Measurements from ENCODE around the gene SPINK8.
"Not testable (repeated sequence)": the region's sequence is repeated elsewhere in the genome, so short reads cannot be mapped to it uniquely, and the experiment has no call there.

The SPINK8 gene

GRCh38 chr3:48345946-48346572, 12.6 kb upstream of the SPINK8 start:
- no peak overlapping the region for H3K4me3 Mint-ChIP-seq
- no peaks in the 10 kb centered on the region for H3K36me3 Mint-ChIP-seq
- no peaks in the 10 kb centered on the region for H3K4me1 Mint-ChIP-seq
- H3K27me3 Mint-ChIP-seq = no peaks in the 10 kb centered on the region
- no peak overlapping the region for H3K27ac Mint-ChIP-seq
- ATAC-seq (ENCODE audit: low read depth) = no peak
- no peaks in the 10 kb centered on the region for H3K9me3 Mint-ChIP-seq
- DNase-seq (ENCODE audit: low spot score in 2 of 2) = no peak

GRCh38 chr3:48344867-48345507, 11.5 kb upstream of the SPINK8 start:
- DNase-seq (ENCODE audit: low spot score in 2 of 2) = no peak
- Mint-ChIP-seq H3K9me3 (no peaks in the 10 kb centered on the region), H3K4me3 (no peak overlapping the region), H3K27ac (no peak overlapping the region), H3K4me1 (no peaks in the 10 kb centered on the region), H3K36me3 (no peaks in the 10 kb centered on the region), H3K27me3 (no peaks in the 10 kb centered on the region)
- no peak for ATAC-seq (ENCODE audit: low read depth)

GRCh38 chr3:48343432-48343831, 10.0 kb upstream of the SPINK8 start:
- no peaks in the 10 kb centered on the region for H3K36me3 Mint-ChIP-seq
- H3K27me3 Mint-ChIP-seq = peaks cover 6% of the 10 kb centered on the region
- H3K27ac Mint-ChIP-seq = no peak overlapping the region
- H3K4me1 Mint-ChIP-seq = no peaks in the 10 kb centered on the region
- ATAC-seq (ENCODE audit: low read depth) (no peak), DNase-seq (ENCODE audit: low spot score in 2 of 2) (no peak)
- no peaks in the 10 kb centered on the region for H3K9me3 Mint-ChIP-seq
- H3K4me3 Mint-ChIP-seq = no peak overlapping the region

GRCh38 chr3:48338635-48339034, 5.2 kb upstream of the SPINK8 start:
- ATAC-seq (ENCODE audit: low read depth) = no peak
- H3K9me3 Mint-ChIP-seq = no peaks in the 10 kb centered on the region
- H3K36me3 Mint-ChIP-seq = no peaks in the 10 kb centered on the region

GRCh38 chr3:48337536-48337935, 4.1 kb upstream of the SPINK8 start:
- peaks cover 23% of the 10 kb centered on the region for H3K27me3 Mint-ChIP-seq

More at GRCh38 chr3:48338635-48339034, 5.2 kb upstream of the SPINK8 start:
- DNase-seq (ENCODE audit: low spot score in 2 of 2) = no peak
- Mint-ChIP-seq H3K4me3 (no peak overlapping the region), H3K4me1 (no peaks in the 10 kb centered on the region), H3K27me3 (peaks cover 21% of the 10 kb centered on the region), H3K27ac (no peak overlapping the region)

GRCh38 chr3:48335286-48335685, 1.8 kb upstream of the SPINK8 start:
- not testable (repeated sequence) for H3K9me3 Mint-ChIP-seq; H3K36me3 Mint-ChIP-seq; ATAC-seq (ENCODE audit: low read depth); H3K27ac Mint-ChIP-seq; H3K4me3 Mint-ChIP-seq; H3K4me1 Mint-ChIP-seq; DNase-seq (ENCODE audit: low spot score in 2 of 2)
- peaks cover 28% of the 10 kb centered on the region for H3K27me3 Mint-ChIP-seq

More at GRCh38 chr3:48337536-48337935, 4.1 kb upstream of the SPINK8 start:
- not testable (repeated sequence) for ATAC-seq (ENCODE audit: low read depth); H3K36me3 Mint-ChIP-seq; DNase-seq (ENCODE audit: low spot score in 2 of 2); H3K9me3 Mint-ChIP-seq; H3K4me3 Mint-ChIP-seq; H3K4me1 Mint-ChIP-seq; H3K27ac Mint-ChIP-seq

- peaks cover 28% of the 10 kb centered on the region for H3K27me3 Mint-ChIP-seq
- DNase-seq (ENCODE audit: low spot score in 2 of 2) (no peak), ATAC-seq (ENCODE audit: low read depth) (no peak)
- no peak overlapping the region for H3K4me3 Mint-ChIP-seq
- H3K4me1 Mint-ChIP-seq = no peaks in the 10 kb centered on the region
- no peaks in the 10 kb centered on the region for H3K9me3 Mint-ChIP-seq
- no peak overlapping the region for H3K27ac Mint-ChIP-seq
- no peaks in the 10 kb centered on the region for H3K36me3 Mint-ChIP-seq
Observed at GRCh38 chr3:48334605-48335004, 1.1 kb upstream of the SPINK8 start.

- not testable (repeated sequence) for H3K4me3 Mint-ChIP-seq; ATAC-seq (ENCODE audit: low read depth); H3K9me3 Mint-ChIP-seq; H3K36me3 Mint-ChIP-seq; DNase-seq (ENCODE audit: low spot score in 2 of 2); H3K4me1 Mint-ChIP-seq; H3K27ac Mint-ChIP-seq
- peaks cover 18% of the 10 kb centered on the region for H3K27me3 Mint-ChIP-seq
Observed at GRCh38 chr3:48331706-48332435, 1.6 kb downstream of the SPINK8 start.

- H3K4me1 Mint-ChIP-seq = peaks cover 2% of the 10 kb centered on the region
- DNase-seq (ENCODE audit: low spot score in 2 of 2) = no peak
- H3K9me3 Mint-ChIP-seq = peaks cover 4% of the 10 kb centered on the region
- ATAC-seq (ENCODE audit: low read depth) = no peak
- peaks cover 4% of the 10 kb centered on the region for H3K27me3 Mint-ChIP-seq
- H3K4me3 Mint-ChIP-seq = no peak overlapping the region
- no peak overlapping the region for H3K27ac Mint-ChIP-seq
- peaks cover 3% of the 10 kb centered on the region for H3K36me3 Mint-ChIP-seq
Observed at GRCh38 chr3:48320996-48321395, 12.5 kb downstream of the SPINK8 start.

GRCh38 chr3:48318713-48319468, 14.6 kb downstream of the SPINK8 start:
- DNase-seq (ENCODE audit: low spot score in 2 of 2) (no peak), ATAC-seq (ENCODE audit: low read depth) (no peak)
- Mint-ChIP-seq H3K27ac (no peak overlapping the region), H3K27me3 (peaks cover 3% of the 10 kb centered on the region), H3K4me3 (no peak overlapping the region), H3K9me3 (peaks cover 5% of the 10 kb centered on the region), H3K36me3 (peaks cover 3% of the 10 kb centered on the region), H3K4me1 (peaks cover 2% of the 10 kb centered on the region)

- peaks cover 7% of the 10 kb centered on the region for H3K9me3 Mint-ChIP-seq
- no peak for ATAC-seq (ENCODE audit: low read depth)
- H3K4me1 Mint-ChIP-seq = peaks cover 2% of the 10 kb centered on the region
- H3K27ac Mint-ChIP-seq = no peak overlapping the region
- H3K27me3 Mint-ChIP-seq = peaks cover 2% of the 10 kb centered on the region
- H3K36me3 Mint-ChIP-seq = peaks cover 3% of the 10 kb centered on the region
- H3K4me3 Mint-ChIP-seq = no peak overlapping the region
- no peak for DNase-seq (ENCODE audit: low spot score in 2 of 2)
Observed at GRCh38 chr3:48314542-48314941, 18.9 kb downstream of the SPINK8 start.

- H3K4me1 Mint-ChIP-seq = peaks cover 12% of the 10 kb centered on the region
- DNase-seq (ENCODE audit: low spot score in 2 of 2) (no peak), ATAC-seq (ENCODE audit: low read depth) (peak; percentile 56)
- H3K27ac Mint-ChIP-seq = peak overlapping the region; percentile 46
- peaks cover 2% of the 10 kb centered on the region for H3K36me3 Mint-ChIP-seq
- H3K4me3 Mint-ChIP-seq = peak overlapping the region; percentile 31
- H3K9me3 Mint-ChIP-seq = peaks cover 5% of the 10 kb centered on the region
- H3K27me3 Mint-ChIP-seq = no peaks in the 10 kb centered on the region
Observed at GRCh38 chr3:48306860-48307530, 26.5 kb downstream of the SPINK8 start.

- H3K4me1 Mint-ChIP-seq = peaks cover 15% of the 10 kb centered on the region
- DNase-seq (ENCODE audit: low spot score in 2 of 2) (no peak), ATAC-seq (ENCODE audit: low read depth) (no peak)
- peaks cover 5% of the 10 kb centered on the region for H3K9me3 Mint-ChIP-seq
- peaks cover 2% of the 10 kb centered on the region for H3K36me3 Mint-ChIP-seq
- H3K4me3 Mint-ChIP-seq = no peak overlapping the region
- H3K27ac Mint-ChIP-seq = peak overlapping the region; percentile 46
- no peaks in the 10 kb centered on the region for H3K27me3 Mint-ChIP-seq
Observed at GRCh38 chr3:48306290-48306689, 27.2 kb downstream of the SPINK8 start.

All from memory B cell (primary cell).